HG03280 (cell line): Measurements from ENCODE around the gene H19.

ENCODE experiments used
- ATAC-seq: cut with Tn5 transposase; IDR thresholded peaks from one replicate; pipeline ENCODE4 v1.9.1; 2021; ENCODE audit warnings: mild to moderate bottlenecking, moderate library complexity; ENCODE audit not compliant: unreplicated experiment

The H19 gene

GRCh38 chr11:1987024-1987423 is 10.6 kb downstream of the H19 start:
- ATAC-seq: no peak

GRCh38 chr11:1983601-1983961 is 14.1 kb downstream of the H19 start:
- no peak for ATAC-seq

DNA sequence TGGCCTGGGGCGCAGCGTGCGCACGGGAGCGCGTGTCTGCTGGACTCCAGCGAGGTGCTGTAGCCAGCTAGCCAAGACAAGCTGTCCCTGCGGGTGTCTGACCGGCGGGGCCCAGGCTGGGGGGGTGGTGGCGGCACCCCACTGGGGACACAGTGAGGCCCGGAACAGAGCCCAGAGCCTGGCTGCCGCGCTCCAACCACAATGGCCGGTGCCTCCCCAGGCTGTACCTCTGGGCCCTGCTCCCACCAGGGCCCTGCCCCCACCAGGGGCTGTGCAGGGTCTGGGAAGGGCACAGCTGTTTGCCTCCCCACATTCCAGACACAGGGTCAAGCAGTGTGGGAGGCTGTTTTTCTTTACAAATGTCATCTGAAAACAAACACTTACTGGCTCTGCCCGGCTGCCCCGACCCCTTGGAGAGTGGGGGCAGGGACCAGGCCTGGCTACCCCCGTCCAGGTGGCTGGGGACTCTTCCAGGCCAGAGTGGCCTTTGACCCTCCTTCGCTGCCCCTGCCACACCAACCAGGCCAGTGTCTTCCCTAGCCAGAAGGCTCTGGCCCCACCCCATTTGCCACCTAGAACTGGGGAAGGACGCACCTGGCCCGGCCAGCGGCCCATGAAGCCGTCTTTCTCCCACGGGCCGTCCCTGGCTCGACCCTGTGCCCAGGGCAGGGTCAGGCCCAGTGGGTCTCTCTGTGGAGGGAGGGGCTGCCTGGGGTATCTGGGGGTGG is 14.6 kb downstream of the H19 start:
- no peak for ATAC-seq

DNA sequence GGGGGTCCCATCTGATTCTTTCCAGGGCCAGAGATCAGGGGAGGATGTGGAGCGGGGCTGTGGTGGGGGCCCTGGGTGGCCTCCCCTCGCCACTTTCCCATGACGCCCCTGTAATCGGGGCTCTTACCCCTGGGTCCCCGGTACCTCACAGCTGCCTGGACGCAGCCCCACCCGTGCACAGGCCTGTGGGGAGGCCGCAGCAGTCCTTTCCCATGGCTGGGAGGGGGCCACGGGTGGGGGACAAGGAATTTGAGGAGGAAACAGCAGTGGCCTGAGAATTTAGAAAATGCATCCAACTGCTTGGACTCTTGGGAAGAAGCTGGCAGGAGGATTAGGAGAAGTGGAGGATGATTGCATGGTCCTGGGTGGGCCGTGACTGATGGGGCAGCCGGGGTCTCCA is 18.0 kb downstream of the H19 start:
- no peak for ATAC-seq

GRCh38 chr11:1978720-1979473 is 18.7 kb downstream of the H19 start:
- no peak for ATAC-seq

DNA sequence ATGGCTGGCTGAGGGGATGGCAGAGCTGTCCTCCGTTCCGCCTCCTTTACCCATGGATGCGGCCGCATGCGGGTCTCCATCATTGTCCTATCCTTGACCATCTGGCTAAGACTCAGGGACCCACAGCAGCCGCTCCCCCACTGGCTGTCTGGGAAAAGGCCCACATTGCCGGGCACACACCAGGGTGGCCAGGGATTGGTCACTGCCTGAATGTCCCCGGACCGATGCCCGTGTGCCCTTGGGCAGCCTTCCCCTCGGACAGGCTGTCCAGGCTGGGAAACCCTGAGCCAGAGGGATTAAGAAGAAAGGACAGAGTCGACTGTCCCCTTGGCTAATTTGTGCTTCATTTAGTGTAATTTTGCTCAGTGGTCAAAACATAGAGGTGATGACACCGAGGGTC is 22.5 kb downstream of the H19 start:
- ATAC-seq: no peak

GRCh38 chr11:1970956-1971355 is 26.7 kb downstream of the H19 start:
- no peak for ATAC-seq

DNA sequence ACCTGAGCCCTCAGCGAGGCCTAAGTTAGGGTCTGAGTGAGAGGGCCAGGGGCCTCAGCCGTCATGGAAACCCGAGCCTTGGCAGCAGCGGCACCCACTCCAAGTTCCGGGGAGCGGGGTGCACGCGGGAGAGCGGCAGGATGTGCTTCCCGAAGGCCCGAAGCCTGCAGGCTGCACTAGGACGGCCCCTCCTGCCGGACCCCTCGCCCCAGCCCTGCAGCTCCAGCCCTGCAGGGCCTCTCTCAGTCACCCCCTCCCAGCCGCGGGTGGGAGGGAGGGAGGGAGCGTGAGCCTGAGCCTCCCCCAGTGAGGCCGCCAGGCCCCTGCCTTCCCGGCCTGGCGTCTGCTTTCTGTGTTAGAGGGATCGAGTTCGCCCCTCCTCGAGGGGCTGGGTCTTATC is 27.9 kb downstream of the H19 start:
- ATAC-seq: no peak

- no peak for ATAC-seq
These were observed 28.6 kb downstream of the H19 start for GRCh38 chr11:1969035-1969434.

GRCh38 chr11:1968454-1969002 is 29.1 kb downstream of the H19 start:
- ATAC-seq: no peak

GRCh38 chr11:1967641-1968225 is 29.9 kb downstream of the H19 start:
- ATAC-seq: no peak

DNA sequence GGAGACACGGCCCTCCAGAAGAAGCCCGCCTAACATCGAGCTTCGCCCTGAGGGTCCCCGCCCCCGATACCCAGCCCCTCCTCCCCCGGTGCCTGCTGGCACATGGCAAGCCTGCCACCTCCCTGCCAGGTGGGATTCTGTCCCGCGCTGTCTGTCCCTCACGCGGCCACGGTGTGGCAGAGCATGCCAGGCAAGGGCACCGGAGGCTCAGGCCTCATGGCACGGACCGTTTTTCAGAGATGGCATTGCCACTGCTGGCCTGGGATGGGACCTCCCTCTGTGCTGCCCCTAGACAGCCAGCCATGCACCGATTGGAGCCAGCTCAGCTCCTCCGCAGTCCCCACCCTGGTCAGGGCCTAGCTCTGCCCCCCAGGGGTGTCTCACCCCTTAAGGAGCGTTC is 31.1 kb downstream of the H19 start:
- ATAC-seq: no peak

DNA sequence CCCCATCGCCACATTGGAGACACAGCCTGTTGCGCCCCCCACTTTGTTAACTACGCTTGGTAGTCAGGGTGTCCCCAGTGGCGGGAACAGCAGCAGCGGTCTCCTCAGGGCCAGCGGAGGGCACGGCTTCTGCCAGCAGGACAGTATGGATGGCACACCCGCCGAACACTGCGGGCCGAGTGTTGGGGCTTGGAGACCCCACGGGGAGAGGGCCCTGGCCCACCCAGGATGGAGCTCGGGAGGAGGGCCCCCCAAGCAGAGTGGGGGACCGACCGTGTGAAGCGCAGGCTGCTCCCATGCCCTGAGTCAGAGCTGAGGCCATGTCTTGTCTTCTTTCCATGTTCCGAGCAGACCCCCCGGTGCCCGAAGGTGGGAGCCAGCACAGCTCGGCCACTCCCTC is 32.7 kb downstream of the H19 start:
- ATAC-seq: no peak

- no peak for ATAC-seq
These were observed 33.3 kb downstream of the H19 start for GRCh38 chr11:1964348-1964747.

- ATAC-seq: no peak
These were observed 33.8 kb downstream of the H19 start for GRCh38 chr11:1963864-1964263.

GRCh38 chr11:1959786-1960185 is 37.9 kb downstream of the H19 start:
- no peak for ATAC-seq

DNA sequence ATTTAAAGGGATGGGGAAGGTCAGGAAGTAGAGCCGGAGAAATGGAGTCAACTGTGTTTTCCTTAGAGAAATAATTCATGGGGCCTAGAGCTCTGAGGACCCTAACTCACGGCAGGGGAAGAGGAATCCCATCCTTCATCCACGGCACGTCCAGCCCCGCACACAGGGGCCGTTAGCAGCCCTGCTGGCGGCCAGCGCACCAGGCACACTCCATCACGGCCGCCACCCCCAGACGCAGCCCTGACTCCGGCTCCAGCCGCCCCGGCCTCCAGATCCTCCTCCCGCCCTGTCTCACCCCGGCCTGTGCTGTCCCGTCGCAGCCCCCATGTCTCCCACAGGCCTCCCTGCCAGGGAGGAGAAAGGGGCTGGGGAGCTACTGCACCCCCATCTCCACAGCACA is 39.3 kb downstream of the H19 start:
- ATAC-seq: no peak

- no peak for ATAC-seq
These were observed 44.0 kb downstream of the H19 start for GRCh38 chr11:1953489-1954266.

DNA sequence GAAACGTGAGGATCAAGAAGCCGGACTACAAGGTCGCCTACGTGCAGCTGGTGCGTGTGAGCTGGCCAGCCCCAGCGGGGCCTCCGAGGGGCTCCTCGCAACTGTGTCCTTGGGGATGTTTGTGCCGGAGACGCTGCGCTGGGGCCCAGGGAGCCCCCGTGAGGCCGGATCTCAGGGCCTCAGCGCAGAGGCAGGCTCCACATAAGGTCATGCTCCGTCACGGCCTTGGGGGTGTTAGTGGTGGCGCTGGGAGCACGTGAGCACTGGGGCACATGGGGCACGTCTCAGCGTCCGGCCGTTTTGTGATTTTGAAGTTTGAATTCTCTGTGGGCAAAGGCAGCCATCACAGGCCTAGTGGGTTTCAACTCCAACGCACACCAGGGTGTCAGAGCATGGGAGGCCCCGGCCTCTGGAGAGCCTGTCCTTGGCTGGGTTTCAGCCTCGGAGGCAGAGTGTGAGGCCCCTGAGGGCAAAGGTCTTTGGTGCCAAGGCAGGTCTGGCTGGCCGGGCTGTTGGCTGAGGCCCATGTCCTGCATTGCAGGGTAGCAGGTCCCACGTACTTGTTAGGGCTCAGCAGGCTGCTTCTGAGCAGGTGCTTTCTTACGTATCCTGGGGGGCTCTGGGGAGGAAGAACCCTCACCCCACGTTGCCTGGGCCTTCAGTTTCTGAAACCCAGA is 44.7 kb downstream of the H19 start:
- no peak for ATAC-seq

- ATAC-seq: no peak
These were observed 47.7 kb downstream of the H19 start for GRCh38 chr11:1949922-1950321.

- no peak for ATAC-seq
These were observed 48.3 kb downstream of the H19 start for GRCh38 chr11:1949302-1949701.
